T-cell (primary cell): Measurements from ENCODE around the gene HSFX1. TPM values are rescaled to one million over a fixed set of nuclear protein-coding genes. Genes with fewer than 3 reads are reported as not detected.

Source experiments
- ATAC-seq, 4 experiments: fragments of 200-7000 bp in 3 of 4; fragments of 150-1000 bp in 1 of 4; cut with Tn5 transposase; replicated peaks in 1 of 4; 1 replicate in 3 of 4; 2 replicates in 1 of 4; pipeline ENCODE4 v1.10.0; 2021; ENCODE audit warnings: moderate library complexity in 3 of 4, mild to moderate bottlenecking in 2 of 4, moderate number of reproducible peaks in 1 of 4
- CTCF ChIA-PET, 2 donors: fragments of 300-600 bp; sonication (Branson Sonifier 250); formaldehyde crosslinking; loops; one replicate each; lab custom pipeline; 2022; ENCODE audit warnings: antibody characterized with exemption in 2 of 2; lab: Charles Lee
- POLR2A ChIA-PET, 2 donors: fragments of 300-600 bp; sonication (Branson Sonifier 250); formaldehyde crosslinking; loops; one replicate each; lab custom pipeline; 2022; ENCODE audit warnings: antibody characterized with exemption in 2 of 2; lab: Charles Lee
- DNase-seq, 35 experiments: peaks; one replicate each; pipeline versions ENCODE4 v3.0.0 to v3.0.0-alpha.2; 2013 to 2023
- H3K27ac ChIP-seq: one replicate; pipeline ENCODE4 v1.5.1; 2013; ENCODE audit warnings: low read length
- H3K27me3 ChIP-seq, 2 experiments: replicated peaks in 1 of 2; 1 replicate in 1 of 2; 2 replicates in 1 of 2; pipeline versions ENCODE4 v1.6.1 to v1.7.0; 2013; ENCODE audit warnings: low read length in 1 of 2, mixed read lengths in 1 of 2; ENCODE audit not compliant: control insufficient read depth in 2 of 2, insufficient read depth in 2 of 2; ENCODE audit errors: extremely low read depth in 1 of 2
- H3K36me3 ChIP-seq, 2 donors: 1 replicate in 1 of 2; 2 replicates in 1 of 2; pipeline versions ENCODE4 v1.6.1 to v1.7.0; 2013; ENCODE audit warnings: low read length in 1 of 2; ENCODE audit not compliant: control insufficient read depth in 2 of 2, insufficient read depth in 1 of 2; ENCODE audit errors: extremely low read depth in 1 of 2
- H3K4me1 ChIP-seq, 2 experiments: 1 replicate in 1 of 2; 2 replicates in 1 of 2; pipeline versions ENCODE4 v1.6.1 to v1.7.0; 2013; ENCODE audit warnings: low read length in 2 of 2, mixed read lengths in 1 of 2; ENCODE audit not compliant: insufficient read depth in 2 of 2, control insufficient read depth in 1 of 2; ENCODE audit errors: extremely low read depth in 1 of 2
- H3K4me3 ChIP-seq, 2 donors: 1 replicate in 1 of 2; 2 replicates in 1 of 2; pipeline versions ENCODE4 v1.5.1 to v1.7.0; 2013; ENCODE audit warnings: mild to moderate bottlenecking in 2 of 2, low read length in 1 of 2, moderate library complexity in 1 of 2; ENCODE audit not compliant: control insufficient read depth in 1 of 2; ENCODE audit errors: extremely low read depth in 1 of 2
- H3K9me3 ChIP-seq: 2 replicates; pipeline ENCODE4 v1.7.0; 2013
- H3K27ac Mint-ChIP-seq, 2 donors: one replicate each; pipeline ENCODE4 v1.8.0; 2020 to 2021; ENCODE audit warnings: mild to moderate bottlenecking in 2 of 2, mixed read lengths in 2 of 2
- H3K27me3 Mint-ChIP-seq, 2 donors: one replicate each; pipeline ENCODE4 v1.8.0; 2021 to 2022; ENCODE audit warnings: mixed read lengths in 2 of 2
- H3K36me3 Mint-ChIP-seq: one replicate; pipeline ENCODE4 v1.8.0; 2021; ENCODE audit warnings: mixed read lengths
- H3K4me1 Mint-ChIP-seq, 3 donors: one replicate each; pipeline ENCODE4 v1.8.0; 2020 to 2022; ENCODE audit warnings: mixed read lengths in 3 of 3, mild to moderate bottlenecking in 1 of 3
- H3K4me3 Mint-ChIP-seq, 3 donors: one replicate each; pipeline ENCODE4 v1.8.0; 2020 to 2022; ENCODE audit warnings: mild to moderate bottlenecking in 3 of 3, mixed read lengths in 3 of 3, moderate library complexity in 3 of 3
- H3K9me3 Mint-ChIP-seq, 3 donors: one replicate each; pipeline ENCODE4 v1.8.0; 2020 to 2022; ENCODE audit warnings: mixed read lengths in 3 of 3
- WGBS: methylation state at CpG from one replicate; pipeline ENCODE4 v1.1.5; 2013; ENCODE audit warnings: missing lambda C conversion rate; ENCODE audit not compliant: insufficient coverage; 5-methylcytosine and 5-hydroxymethylcytosine counted together
- total RNA-seq, 35 experiments: library from RNA in 6 of 35; stranded (reverse) in 6 of 35; fragments of 120-200 nt in 1 of 35; gene quantifications; one replicate each; pipeline versions ENCODE4 v1.2.1 to v1.2.4 and lab custom pipeline; 2013 to 2026

HSFX1 gene
- total RNA-seq, 5 donors from 2014 or later (not counting 1 experiment from before 2014, with no cell fraction given), result 0.50 to 3.2 (median 1.8) TPM

GRCh38 chrX:149803458-149804062 is 29.7 kb downstream of the HSFX1 start:
- Mint-ChIP-seq H3K9me3 (no peaks in the 10 kb centered on the region), H3K4me3 (no peak overlapping the region), H3K4me1 (peaks cover 12 to 24% (median 12%) of the 10 kb centered on the region in 3 donors), H3K27me3 (peaks cover 0 to 12% of the 10 kb centered on the region in 2 donors), H3K27ac (no peak overlapping the region), H3K36me3 (no peaks in the 10 kb centered on the region)
- POLR2A ChIA-PET, result no interaction called here
- CTCF ChIA-PET, result no interaction called here
- H3K27ac ChIP-seq, result no peak overlapping the region
- H3K4me3 ChIP-seq, result no peak overlapping the region
- DNase-seq (no peak), ATAC-seq (no peak)
- WGBS, result 100% methylated on average over 1 of the region's 10 CpGs
- H3K36me3 ChIP-seq, result no peaks in the 10 kb centered on the region
- no peaks in the 10 kb centered on the region for H3K27me3 ChIP-seq
- peaks cover 0 to 3% of the 10 kb centered on the region in 2 experiments for H3K4me1 ChIP-seq
- no peaks in the 10 kb centered on the region for H3K9me3 ChIP-seq

DNA sequence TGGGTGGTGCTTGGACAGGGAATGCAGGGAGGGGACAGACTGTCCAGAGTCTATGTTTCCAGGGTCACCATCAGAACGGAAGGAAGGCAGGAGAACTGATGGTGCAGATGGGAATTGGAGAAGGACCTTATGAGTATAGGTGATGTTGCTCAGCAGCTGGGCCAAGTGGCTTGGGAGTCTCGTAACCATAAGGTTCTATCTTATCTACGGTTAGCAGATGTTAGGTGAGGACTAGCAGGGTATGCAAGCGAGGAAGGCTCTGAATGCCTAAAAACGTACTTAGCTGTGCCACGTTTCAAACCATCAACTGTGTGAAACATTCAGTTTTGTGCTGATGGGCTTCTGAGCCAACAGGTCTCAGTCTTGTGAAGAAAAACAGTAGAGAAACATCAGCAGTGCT is 30.2 kb downstream of the HSFX1 start:
- CTCF ChIA-PET, result no interaction called here
- DNase-seq, result no peak
- Histone ChIP-seq H3K27ac (no peak overlapping the region), H3K4me3 (no peak overlapping the region), H3K9me3 (no peaks in the 10 kb centered on the region), H3K4me1 (peaks cover 0 to under 1% of the 10 kb centered on the region in 2 experiments), H3K36me3 (no peaks in the 10 kb centered on the region), H3K27me3 (no peaks in the 10 kb centered on the region)
- Mint-ChIP-seq H3K27me3 (peaks cover 0 to 12% of the 10 kb centered on the region in 2 donors), H3K9me3 (no peaks in the 10 kb centered on the region), H3K27ac (no peak overlapping the region), H3K4me1 (peaks cover 11 to 21% (median 11%) of the 10 kb centered on the region in 3 donors), H3K36me3 (no peaks in the 10 kb centered on the region), H3K4me3 (no peak overlapping the region)
- POLR2A ChIA-PET, result no interaction called here
- 94% methylated on average over 5 of the region's 6 CpGs for WGBS
- ATAC-seq, result no peak

GRCh38 chrX:149807747-149808458 is 34.0 kb downstream of the HSFX1 start:
- WGBS, result no CpG with 5 or more reads among the region's 12 CpGs
- CTCF ChIA-PET, result no interaction called here

GRCh38 chrX:149818652-149819051 is 44.8 kb downstream of the HSFX1 start:
- POLR2A ChIA-PET, result no interaction called here
- H3K36me3 Mint-ChIP-seq, result no peaks in the 10 kb centered on the region

More at GRCh38 chrX:149807747-149808458, 34.0 kb downstream of the HSFX1 start:
- Mint-ChIP-seq H3K27ac (no peak overlapping the region), H3K9me3 (no peaks in the 10 kb centered on the region), H3K4me1 (no peaks in the 10 kb centered on the region), H3K27me3 (peaks cover 0 to 9% of the 10 kb centered on the region in 2 donors), H3K36me3 (no peaks in the 10 kb centered on the region), H3K4me3 (no peak overlapping the region)
- Histone ChIP-seq H3K27me3 (no peaks in the 10 kb centered on the region), H3K4me1 (no peaks in the 10 kb centered on the region), H3K9me3 (no peaks in the 10 kb centered on the region), H3K27ac (no peak overlapping the region), H3K4me3 (no peak overlapping the region), H3K36me3 (no peaks in the 10 kb centered on the region)
- no peak for ATAC-seq
- no peak for DNase-seq
- POLR2A ChIA-PET, result no interaction called here

DNA sequence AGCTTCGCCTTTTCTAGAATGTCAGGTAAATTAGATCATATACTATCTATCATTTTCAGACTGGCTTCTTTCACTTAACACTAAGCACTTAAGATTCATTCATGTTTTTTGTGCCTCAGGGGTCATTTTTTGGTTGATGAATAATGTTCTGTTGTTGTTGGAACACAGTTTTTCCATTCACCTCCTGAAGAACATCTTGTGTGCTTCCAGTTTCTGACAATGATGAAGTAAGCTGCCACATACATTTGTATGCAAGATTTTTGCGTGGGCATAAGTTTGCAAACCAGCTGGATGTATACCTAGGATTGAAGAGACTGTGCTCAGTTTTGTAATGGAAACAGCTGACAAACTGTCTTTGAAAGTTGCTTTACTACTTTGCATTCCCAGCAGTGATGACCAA is 45.5 kb downstream of the HSFX1 start:
- H3K9me3 Mint-ChIP-seq, result no peaks in the 10 kb centered on the region
- no peak overlapping the region for H3K4me3 Mint-ChIP-seq
- CTCF ChIA-PET, result no interaction called here
- peaks cover 4 to 23% of the 10 kb centered on the region in 2 donors for H3K27me3 Mint-ChIP-seq
- ATAC-seq (no peak), DNase-seq (no peak)
- POLR2A ChIA-PET, result interaction anchor here in 1 of 2 donors (0.7 kb wide), 1 partner anchor 1220 kb away, joined by 3 read pairs; no protein-coding TSS in a partner anchor
- H3K27ac Mint-ChIP-seq, result no peak overlapping the region
- no peaks in the 10 kb centered on the region for H3K36me3 Mint-ChIP-seq
- WGBS, result 89% methylated on average over 1 of the region's 2 CpGs
- H3K9me3 ChIP-seq, result no peaks in the 10 kb centered on the region
- no peak overlapping the region for H3K27ac ChIP-seq
- no peaks in the 10 kb centered on the region for H3K36me3 ChIP-seq
- H3K4me3 ChIP-seq, result no peak overlapping the region
- no peaks in the 10 kb centered on the region for H3K4me1 ChIP-seq
- H3K27me3 ChIP-seq, result no peaks in the 10 kb centered on the region
- H3K4me1 Mint-ChIP-seq, result no peaks in the 10 kb centered on the region

More at GRCh38 chrX:149818652-149819051, 44.8 kb downstream of the HSFX1 start:
- CTCF ChIA-PET, result no interaction called here
- Histone ChIP-seq H3K9me3 (no peaks in the 10 kb centered on the region), H3K4me1 (no peaks in the 10 kb centered on the region), H3K27me3 (no peaks in the 10 kb centered on the region), H3K4me3 (no peak overlapping the region), H3K36me3 (no peaks in the 10 kb centered on the region), H3K27ac (no peak overlapping the region)
- Mint-ChIP-seq H3K9me3 (no peaks in the 10 kb centered on the region), H3K27me3 (peaks cover 3 to 25% of the 10 kb centered on the region in 2 donors), H3K27ac (no peak overlapping the region), H3K4me1 (no peaks in the 10 kb centered on the region), H3K4me3 (no peak overlapping the region)
- ATAC-seq (no peak), DNase-seq (no peak)
- no CpG with 5 or more reads among the region's 1 CpG for WGBS

- peaks cover 2 to 16% of the 10 kb centered on the region in 2 experiments for H3K4me1 ChIP-seq
- no peaks in the 10 kb centered on the region for H3K9me3 Mint-ChIP-seq
- CTCF ChIA-PET, result interaction anchor here (0.5 to 0.6 kb wide), 2 partner anchors 1146 to 1177 kb away, joined by 5 to 9 read pairs; no protein-coding TSS in a partner anchor
- peaks cover 7 to 40% of the 10 kb centered on the region in 2 donors for H3K27me3 Mint-ChIP-seq
- WGBS, result no CpG with 5 or more reads among the region's 3 CpGs
- H3K27me3 ChIP-seq, result no peaks in the 10 kb centered on the region
- no peaks in the 10 kb centered on the region for H3K9me3 ChIP-seq
- POLR2A ChIA-PET, result no interaction called here
- H3K4me1 Mint-ChIP-seq, result peaks cover 15 to 29% (median 20%) of the 10 kb centered on the region in 3 donors
- no peak overlapping the region for H3K27ac ChIP-seq
- no peak overlapping the region for H3K4me3 Mint-ChIP-seq
- no peaks in the 10 kb centered on the region for H3K36me3 Mint-ChIP-seq
- H3K27ac Mint-ChIP-seq, result no peak overlapping the region
- no peak for ATAC-seq
- no peaks in the 10 kb centered on the region for H3K36me3 ChIP-seq
- H3K4me3 ChIP-seq, result no peak overlapping the region
- peak in 28 of 35 experiments; percentile 9 to 55 (median 28) for DNase-seq
Observed at GRCh38 chrX:149825424-149825823, 51.6 kb downstream of the HSFX1 start.
